HepG2 (cell line): ENCODE measurements around the gene KAT7. TPM values are rescaled to one million over a fixed set of nuclear protein-coding genes. Genes with fewer than 3 reads are reported as not detected.
A peak's percentile ranks its signal among the peaks of the same experiment; 100 is the strongest.

Source experiments
- CCDC6 ChIP-seq: sonication (generic); formaldehyde crosslinking; IDR thresholded peaks from 2 replicates; pipeline ENCODE4 v1.8.1; 2022; ENCODE audit warnings: mild to moderate bottlenecking, missing genetic modification reagents, moderate library complexity
- HIVEP1 ChIP-seq: sonication (generic); formaldehyde crosslinking; IDR thresholded peaks from 2 replicates; pipeline ENCODE4 v1.4.0; 2020; ENCODE audit warnings: mild to moderate bottlenecking, missing genetic modification reagents
- KLF13 ChIP-seq: sonication (generic); formaldehyde crosslinking; IDR thresholded peaks from 2 replicates; pipeline ENCODE4 v1.4.0; 2020; ENCODE audit warnings: mild to moderate bottlenecking, missing genetic modification reagents
- NFIB ChIP-seq: sonication (generic); formaldehyde crosslinking; IDR thresholded peaks from 2 replicates; pipeline ENCODE4 v1.9.0; 2021; ENCODE audit warnings: missing genetic modification reagents, mild to moderate bottlenecking, borderline replicate concordance
- RBAK ChIP-seq: sonication (generic); formaldehyde crosslinking; IDR thresholded peaks from 2 replicates; pipeline ENCODE4 v1.5.1; 2020; ENCODE audit warnings: mild to moderate bottlenecking, missing genetic modification reagents
- RORA ChIP-seq: sonication (generic); formaldehyde crosslinking; IDR thresholded peaks from 2 replicates; pipeline ENCODE4 v1.5.0; 2020; ENCODE audit warnings: mild to moderate bottlenecking, missing genetic modification reagents, moderate library complexity
- U2AF1 ChIP-seq: fragments of 200-400 bp; formaldehyde crosslinking; optimal IDR thresholded peaks from 2 replicates; pipeline ENCODE3; 2017; ENCODE audit warnings: mild to moderate bottlenecking, low read depth, low read length
- ZFYVE20 ChIP-seq: sonication (generic); formaldehyde crosslinking; IDR thresholded peaks from 2 replicates; pipeline ENCODE4 v1.8.0; 2023; ENCODE audit warnings: low read depth, mild to moderate bottlenecking, moderate library complexity, missing genetic modification reagents, borderline replicate concordance
- ZNF30 ChIP-seq: sonication (generic); formaldehyde crosslinking; IDR thresholded peaks from 2 replicates; pipeline ENCODE4 v1.5.0; 2020; ENCODE audit warnings: mild to moderate bottlenecking, missing genetic modification reagents
- ZNF841 ChIP-seq: sonication (generic); formaldehyde crosslinking; IDR thresholded peaks from 2 replicates; pipeline ENCODE4 v1.8.1; 2023; ENCODE audit warnings: missing genetic modification reagents, borderline replicate concordance
- polyA plus RNA-seq, 8 experiments: library from polyadenylated mRNA; depleted of rRNA in 3 of 8; stranded (reverse) in 7 of 8; unstranded in 1 of 8; fragments of >200 nt; fragmentation: Illumina TruSeq in 4 of 8; extraction: Trizol in 4 of 8; gene quantifications; 2 replicates each; pipeline versions ENCODE4 v1.2.1 to v1.2.3, GENCODE V29; 2011 to 2016; ENCODE audit warnings: low read depth in 4 of 8, missing spikeins in 1 of 8, mixed read lengths in 1 of 8; ENCODE audit not compliant: insufficient read depth in 1 of 8
- total RNA-seq, 5 experiments: library from RNA; depleted of rRNA; stranded (reverse); fragments of >200 nt; fragmentation: Illumina TruSeq; extraction: Trizol; gene quantifications; 2 replicates each; pipeline ENCODE4 v1.2.3, GENCODE V29; 2016; ENCODE audit warnings: low read depth in 1 of 5
- TF ChIP-seq, protein P1 (sequence below): sonication (generic); formaldehyde crosslinking; IDR thresholded peaks from 2 replicates; pipeline ENCODE4 v1.5.0; 2020; ENCODE audit warnings: missing genetic modification reagents
- TF ChIP-seq, protein P2 (sequence below): IDR thresholded peaks from 2 replicates; pipeline ENCODE4 v1.6.1; 2016; ENCODE audit warnings: low read depth
- TF ChIP-seq, protein P3 (sequence below): sonication (generic); formaldehyde crosslinking; IDR thresholded peaks from 2 replicates; pipeline ENCODE4 v1.4.0; 2020; ENCODE audit warnings: missing genetic modification reagents
- TF ChIP-seq, protein P4 (sequence below): sonication (generic); formaldehyde crosslinking; IDR thresholded peaks from 2 replicates; pipeline ENCODE4 v1.4.0; 2020; ENCODE audit warnings: missing genetic modification reagents

The KAT7 gene
- total and polyA plus RNA-seq, 2 of the 13 experiments (the other 11 are each of a cell fraction or from before 2014, with no cell fraction given): 21.2 to 39.2 TPM

DNA sequence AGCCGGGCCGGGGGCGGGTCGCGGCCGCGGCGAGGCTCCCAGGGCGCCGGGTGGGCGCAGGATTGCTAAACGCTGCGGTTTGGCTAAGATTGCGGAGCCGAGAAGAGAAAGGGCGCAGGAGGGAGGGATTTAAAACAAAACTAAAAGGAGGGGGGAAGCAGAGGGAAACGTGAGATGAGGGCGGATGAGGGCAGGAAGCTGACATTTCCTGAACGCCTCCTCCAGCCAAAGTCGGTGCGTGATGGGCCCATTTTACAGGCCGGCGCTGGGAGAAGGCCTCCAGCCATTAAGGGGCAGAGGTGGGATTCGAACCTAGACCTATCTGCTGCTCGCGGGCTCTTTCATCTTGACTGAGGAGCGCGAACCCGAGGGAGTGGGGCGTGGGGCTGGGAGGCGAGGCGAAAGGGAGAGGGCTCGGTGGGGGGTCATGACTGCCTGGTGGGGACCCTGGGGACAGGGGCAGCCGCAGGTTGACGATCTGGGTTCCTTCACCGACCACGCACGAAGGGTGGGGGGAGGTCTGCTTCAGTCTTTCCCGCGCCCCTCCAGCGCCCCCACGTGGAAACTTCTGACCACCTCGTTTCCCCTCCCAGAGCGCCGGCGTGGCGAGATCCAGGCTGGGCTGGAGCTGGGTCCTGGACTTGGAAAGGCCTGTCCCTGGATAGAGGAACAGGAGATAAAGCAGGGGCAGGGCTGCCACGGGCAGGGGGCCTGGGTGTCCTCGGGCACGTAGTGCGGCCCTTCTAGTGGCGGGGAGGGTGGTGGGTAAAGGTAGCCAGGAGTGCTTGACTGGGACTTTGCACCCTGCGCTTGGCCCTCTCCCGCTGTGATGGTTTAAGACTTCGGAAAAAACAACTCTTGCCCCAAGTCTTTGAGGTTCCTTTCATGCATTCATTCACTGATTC is 63.2 kb downstream of the KAT7 start (continued):
- TF ChIP-seq, protein P1, sequence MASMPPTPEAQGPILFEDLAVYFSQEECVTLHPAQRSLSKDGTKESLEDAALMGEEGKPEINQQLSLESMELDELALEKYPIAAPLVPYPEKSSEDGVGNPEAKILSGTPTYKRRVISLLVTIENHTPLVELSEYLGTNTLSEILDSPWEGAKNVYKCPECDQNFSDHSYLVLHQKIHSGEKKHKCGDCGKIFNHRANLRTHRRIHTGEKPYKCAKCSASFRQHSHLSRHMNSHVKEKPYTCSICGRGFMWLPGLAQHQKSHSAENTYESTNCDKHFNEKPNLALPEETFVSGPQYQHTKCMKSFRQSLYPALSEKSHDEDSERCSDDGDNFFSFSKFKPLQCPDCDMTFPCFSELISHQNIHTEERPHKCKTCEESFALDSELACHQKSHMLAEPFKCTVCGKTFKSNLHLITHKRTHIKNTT (CRISPR knock-in tag): no peak
- no peak for TF ChIP-seq ZNF841 (CRISPR knock-in tag)
- TF ChIP-seq, protein P2, sequence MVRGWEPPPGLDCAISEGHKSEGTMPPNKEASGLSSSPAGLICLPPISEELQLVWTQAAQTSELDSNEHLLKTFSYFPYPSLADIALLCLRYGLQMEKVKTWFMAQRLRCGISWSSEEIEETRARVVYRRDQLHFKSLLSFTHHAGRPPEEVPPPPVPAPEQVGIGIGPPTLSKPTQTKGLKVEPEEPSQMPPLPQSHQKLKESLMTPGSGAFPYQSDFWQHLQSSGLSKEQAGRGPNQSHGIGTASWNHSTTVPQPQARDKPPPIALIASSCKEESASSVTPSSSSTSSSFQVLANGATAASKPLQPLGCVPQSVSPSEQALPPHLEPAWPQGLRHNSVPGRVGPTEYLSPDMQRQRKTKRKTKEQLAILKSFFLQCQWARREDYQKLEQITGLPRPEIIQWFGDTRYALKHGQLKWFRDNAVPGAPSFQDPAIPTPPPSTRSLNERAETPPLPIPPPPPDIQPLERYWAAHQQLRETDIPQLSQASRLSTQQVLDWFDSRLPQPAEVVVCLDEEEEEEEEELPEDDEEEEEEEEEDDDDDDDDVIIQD (CRISPR knock-in tag): no peak
- TF ChIP-seq, protein P3, sequence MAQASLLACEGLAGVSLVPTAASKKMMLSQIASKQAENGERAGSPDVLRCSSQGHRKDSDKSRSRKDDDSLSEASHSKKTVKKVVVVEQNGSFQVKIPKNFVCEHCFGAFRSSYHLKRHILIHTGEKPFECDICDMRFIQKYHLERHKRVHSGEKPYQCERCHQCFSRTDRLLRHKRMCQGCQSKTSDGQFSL: peak; percentile 91
- TF ChIP-seq NFIB (CRISPR knock-in tag): no peak
- TF ChIP-seq RORA (CRISPR knock-in tag): no peak
- TF ChIP-seq, protein P4, sequence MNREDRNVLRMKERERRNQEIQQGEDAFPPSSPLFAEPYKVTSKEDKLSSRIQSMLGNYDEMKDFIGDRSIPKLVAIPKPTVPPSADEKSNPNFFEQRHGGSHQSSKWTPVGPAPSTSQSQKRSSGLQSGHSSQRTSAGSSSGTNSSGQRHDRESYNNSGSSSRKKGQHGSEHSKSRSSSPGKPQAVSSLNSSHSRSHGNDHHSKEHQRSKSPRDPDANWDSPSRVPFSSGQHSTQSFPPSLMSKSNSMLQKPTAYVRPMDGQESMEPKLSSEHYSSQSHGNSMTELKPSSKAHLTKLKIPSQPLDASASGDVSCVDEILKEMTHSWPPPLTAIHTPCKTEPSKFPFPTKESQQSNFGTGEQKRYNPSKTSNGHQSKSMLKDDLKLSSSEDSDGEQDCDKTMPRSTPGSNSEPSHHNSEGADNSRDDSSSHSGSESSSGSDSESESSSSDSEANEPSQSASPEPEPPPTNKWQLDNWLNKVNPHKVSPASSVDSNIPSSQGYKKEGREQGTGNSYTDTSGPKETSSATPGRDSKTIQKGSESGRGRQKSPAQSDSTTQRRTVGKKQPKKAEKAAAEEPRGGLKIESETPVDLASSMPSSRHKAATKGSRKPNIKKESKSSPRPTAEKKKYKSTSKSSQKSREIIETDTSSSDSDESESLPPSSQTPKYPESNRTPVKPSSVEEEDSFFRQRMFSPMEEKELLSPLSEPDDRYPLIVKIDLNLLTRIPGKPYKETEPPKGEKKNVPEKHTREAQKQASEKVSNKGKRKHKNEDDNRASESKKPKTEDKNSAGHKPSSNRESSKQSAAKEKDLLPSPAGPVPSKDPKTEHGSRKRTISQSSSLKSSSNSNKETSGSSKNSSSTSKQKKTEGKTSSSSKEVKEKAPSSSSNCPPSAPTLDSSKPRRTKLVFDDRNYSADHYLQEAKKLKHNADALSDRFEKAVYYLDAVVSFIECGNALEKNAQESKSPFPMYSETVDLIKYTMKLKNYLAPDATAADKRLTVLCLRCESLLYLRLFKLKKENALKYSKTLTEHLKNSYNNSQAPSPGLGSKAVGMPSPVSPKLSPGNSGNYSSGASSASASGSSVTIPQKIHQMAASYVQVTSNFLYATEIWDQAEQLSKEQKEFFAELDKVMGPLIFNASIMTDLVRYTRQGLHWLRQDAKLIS (CRISPR knock-in tag): no peak
- no peak for TF ChIP-seq CCDC6 (CRISPR knock-in tag)
- TF ChIP-seq U2AF1: no peak
- TF ChIP-seq ZFYVE20: 0 out of 2 replicates have a peak, but pooled peaks have one; percentile 39
- peak; percentile 68 for TF ChIP-seq HIVEP1
- no peak for TF ChIP-seq RBAK (CRISPR knock-in tag)
- TF ChIP-seq KLF13 (CRISPR knock-in tag): 0 out of 2 replicates have a peak, but pooled peaks have one; percentile 41
- TF ChIP-seq ZNF30 (CRISPR knock-in tag): 0 out of 2 replicates have a peak, but pooled peaks have one; percentile 51
